ENCODE results near the gene MYO6. TPM values are rescaled to one million over a fixed set of nuclear protein-coding genes. Genes with fewer than 3 reads are reported as not detected.

The MYO6 gene
- total RNA-seq, 1 experiment from 2014 or later, result 26.8 TPM

DNA sequence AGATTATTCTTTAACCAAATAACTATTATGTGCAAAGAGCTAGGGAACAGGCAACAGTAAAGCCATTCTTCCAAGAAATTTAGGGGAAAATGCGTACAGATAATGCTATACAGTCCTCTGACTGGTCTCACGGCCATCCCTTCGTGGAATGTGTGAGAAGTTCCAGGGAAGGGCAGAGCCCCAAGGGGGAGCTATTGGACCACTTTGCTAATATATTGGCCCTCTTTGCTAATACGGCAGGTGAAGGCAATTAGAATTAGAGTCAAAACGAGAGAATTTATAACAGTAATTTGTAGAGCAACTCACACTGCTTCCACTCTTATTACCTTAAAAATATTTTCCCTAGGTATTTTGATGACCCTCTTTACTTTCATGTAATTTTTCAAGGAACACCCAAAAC is 183.0 kb downstream of the MYO6 start:
- Mint-ChIP-seq H3K27ac (ENCODE audit: low read depth, unreplicated experiment) (no peak overlapping the region), H3K4me1 (ENCODE audit: insufficient read depth, unreplicated experiment) (peaks cover 10% of the 10 kb centered on the region), H3K27me3 (ENCODE audit: insufficient read depth, unreplicated experiment) (no peaks in the 10 kb centered on the region), H3K36me3 (ENCODE audit: insufficient read depth, unreplicated experiment) (no peaks in the 10 kb centered on the region), H3K4me3 (ENCODE audit: unreplicated experiment) (no peak overlapping the region), H3K9me3 (ENCODE audit: unreplicated experiment) (no peaks in the 10 kb centered on the region)
- BruUV-seq (replicated peaks), result no TSS peak
- POLR2A ChIA-PET, result interaction anchor here (1.0 kb wide), 1 partner anchor 12 kb away, joined by 3 read pairs; no protein-coding TSS in a partner anchor
- DNase-seq (ENCODE audit: unreplicated experiment), result peak; percentile 38
- intact Hi-C loops (cut with micrococcal nuclease), result loop anchor here (10.0 kb wide), 1 partner anchor 683 kb away; no protein-coding TSS in a partner anchor
- CTCF ChIA-PET, result interaction anchor here (1.0 to 1.1 kb wide), 5 partner anchors 39 to 750 kb away, joined by 3 to 5 read pairs (median 3); no protein-coding TSS in a partner anchor
- TF ChIP-seq, protein P1, sequence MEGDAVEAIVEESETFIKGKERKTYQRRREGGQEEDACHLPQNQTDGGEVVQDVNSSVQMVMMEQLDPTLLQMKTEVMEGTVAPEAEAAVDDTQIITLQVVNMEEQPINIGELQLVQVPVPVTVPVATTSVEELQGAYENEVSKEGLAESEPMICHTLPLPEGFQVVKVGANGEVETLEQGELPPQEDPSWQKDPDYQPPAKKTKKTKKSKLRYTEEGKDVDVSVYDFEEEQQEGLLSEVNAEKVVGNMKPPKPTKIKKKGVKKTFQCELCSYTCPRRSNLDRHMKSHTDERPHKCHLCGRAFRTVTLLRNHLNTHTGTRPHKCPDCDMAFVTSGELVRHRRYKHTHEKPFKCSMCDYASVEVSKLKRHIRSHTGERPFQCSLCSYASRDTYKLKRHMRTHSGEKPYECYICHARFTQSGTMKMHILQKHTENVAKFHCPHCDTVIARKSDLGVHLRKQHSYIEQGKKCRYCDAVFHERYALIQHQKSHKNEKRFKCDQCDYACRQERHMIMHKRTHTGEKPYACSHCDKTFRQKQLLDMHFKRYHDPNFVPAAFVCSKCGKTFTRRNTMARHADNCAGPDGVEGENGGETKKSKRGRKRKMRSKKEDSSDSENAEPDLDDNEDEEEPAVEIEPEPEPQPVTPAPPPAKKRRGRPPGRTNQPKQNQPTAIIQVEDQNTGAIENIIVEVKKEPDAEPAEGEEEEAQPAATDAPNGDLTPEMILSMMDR (IDR thresholded peaks at IDR 0.05; ENCODE audit: unreplicated experiment), result peak; percentile 34

DNA sequence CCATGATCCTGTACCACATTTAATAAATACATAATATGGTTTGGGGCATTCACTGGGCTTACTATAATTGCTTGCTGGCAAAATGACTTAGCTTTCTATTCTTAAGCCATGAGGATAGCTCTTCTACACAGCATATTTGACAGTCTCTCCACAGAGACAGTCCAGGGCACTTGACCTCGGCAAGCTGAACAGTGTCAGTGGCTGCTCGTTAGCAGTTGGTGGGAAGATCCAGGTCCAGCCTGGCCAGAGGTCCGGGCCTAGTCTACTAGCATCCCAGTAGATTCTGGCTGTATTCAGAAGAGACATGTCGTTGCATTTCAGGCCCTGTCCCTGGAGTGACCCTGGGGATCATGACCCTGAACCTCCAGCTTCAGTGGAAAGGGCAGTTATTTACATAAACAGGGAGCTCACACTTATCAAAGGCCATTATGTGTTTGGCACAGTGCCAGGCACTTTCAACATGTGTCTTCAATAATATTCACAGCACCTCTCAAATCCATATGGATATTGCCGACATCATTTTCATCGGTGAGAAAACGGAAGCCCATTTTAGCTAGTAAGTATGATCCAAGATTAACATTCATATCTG is 184.4 kb downstream of the MYO6 start:
- intact Hi-C loops (cut with micrococcal nuclease), result loop anchor here (10.0 kb wide), 1 partner anchor 681 kb away; no protein-coding TSS in a partner anchor
- BruUV-seq (replicated peaks), result no TSS peak
- no peaks in the 10 kb centered on the region for H3K27me3 Mint-ChIP-seq (ENCODE audit: insufficient read depth, unreplicated experiment)
- H3K36me3 Mint-ChIP-seq (ENCODE audit: insufficient read depth, unreplicated experiment), result no peaks in the 10 kb centered on the region
- peak; percentile 8 for DNase-seq (ENCODE audit: unreplicated experiment)
- CTCF ChIA-PET, result interaction anchor here (0.6 to 3.6 kb wide), 16 partner anchors 9 to 1532 kb away, joined by 3 to 24 read pairs (median 4); no protein-coding TSS in a partner anchor
- TF ChIP-seq, protein P1 (IDR thresholded peaks at IDR 0.05; ENCODE audit: unreplicated experiment), result no peak
- no peak overlapping the region for H3K27ac Mint-ChIP-seq (ENCODE audit: low read depth, unreplicated experiment)
- POLR2A ChIA-PET, result no interaction called here
- H3K4me3 Mint-ChIP-seq (ENCODE audit: unreplicated experiment), result no peak overlapping the region
- no peaks in the 10 kb centered on the region for H3K9me3 Mint-ChIP-seq (ENCODE audit: unreplicated experiment)
- H3K4me1 Mint-ChIP-seq (ENCODE audit: insufficient read depth, unreplicated experiment), result peaks cover 10% of the 10 kb centered on the region

DNA sequence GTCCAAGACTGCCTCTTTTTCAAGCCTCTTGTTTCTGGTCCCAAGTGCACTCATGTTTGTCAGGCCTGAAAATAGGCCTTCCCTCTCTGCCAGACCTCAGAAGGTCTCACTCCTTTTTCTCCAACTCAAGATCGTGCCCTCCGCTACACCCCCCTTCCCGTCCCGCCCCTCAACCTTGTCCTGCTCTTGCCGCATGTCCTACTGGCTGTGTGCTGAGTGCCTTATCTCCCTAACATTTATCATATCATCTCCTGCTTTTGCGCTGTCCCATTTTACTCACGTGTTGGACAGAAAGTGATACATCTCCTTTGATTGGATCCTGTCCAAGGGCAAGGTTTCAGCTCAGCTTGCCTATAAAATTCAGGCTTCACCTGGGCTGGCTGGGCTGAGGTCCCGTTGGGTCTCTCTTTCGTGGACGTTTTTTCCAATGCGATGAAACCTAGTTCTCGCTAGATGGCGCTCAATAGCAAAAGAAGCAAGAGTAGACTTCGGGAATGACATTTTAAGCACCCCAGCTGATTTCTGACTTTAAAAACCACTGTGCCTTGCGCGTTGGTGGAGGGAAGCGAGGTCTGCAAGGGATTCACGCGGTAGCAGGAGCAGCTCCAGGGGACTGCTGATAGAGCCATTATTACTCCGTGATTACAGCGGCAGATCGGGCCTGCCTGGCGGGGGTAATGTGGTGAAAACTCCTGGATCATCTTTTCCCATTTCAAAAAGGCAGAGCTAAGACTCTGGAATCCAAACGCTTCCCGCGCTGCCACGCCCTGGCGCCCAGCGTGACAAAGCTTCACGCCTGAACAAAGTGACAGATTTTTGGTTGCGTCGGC is 185.8 kb downstream of the MYO6 start:
- peaks cover 10% of the 10 kb centered on the region for H3K4me1 Mint-ChIP-seq (ENCODE audit: insufficient read depth, unreplicated experiment)
- H3K27me3 Mint-ChIP-seq (ENCODE audit: insufficient read depth, unreplicated experiment), result no peaks in the 10 kb centered on the region
- no peak overlapping the region for H3K27ac Mint-ChIP-seq (ENCODE audit: low read depth, unreplicated experiment)
- H3K36me3 Mint-ChIP-seq (ENCODE audit: insufficient read depth, unreplicated experiment), result no peaks in the 10 kb centered on the region
- H3K9me3 Mint-ChIP-seq (ENCODE audit: unreplicated experiment), result no peaks in the 10 kb centered on the region
- BruUV-seq (replicated peaks), result no TSS peak
- H3K4me3 Mint-ChIP-seq (ENCODE audit: unreplicated experiment), result peak overlapping the region; percentile 61
- peak; percentile 81 for DNase-seq (ENCODE audit: unreplicated experiment)
- CTCF ChIA-PET, result interaction anchor here (0.6 to 3.6 kb wide), 34 partner anchors 8 to 1530 kb away, joined by 3 to 24 read pairs (median 3); no protein-coding TSS in a partner anchor
- intact Hi-C loops (cut with micrococcal nuclease), result loop anchor here (1.0 to 10.0 kb wide), 6 partner anchors 232 to 1522 kb away; no protein-coding TSS in a partner anchor
- POLR2A ChIA-PET, result interaction anchor here (0.5 to 1.0 kb wide), 3 partner anchors 60 to 1096 kb away, joined by 3 read pairs; no protein-coding TSS in a partner anchor
- TF ChIP-seq, protein P1 (IDR thresholded peaks at IDR 0.05; ENCODE audit: unreplicated experiment), result peak; percentile 61

DNA sequence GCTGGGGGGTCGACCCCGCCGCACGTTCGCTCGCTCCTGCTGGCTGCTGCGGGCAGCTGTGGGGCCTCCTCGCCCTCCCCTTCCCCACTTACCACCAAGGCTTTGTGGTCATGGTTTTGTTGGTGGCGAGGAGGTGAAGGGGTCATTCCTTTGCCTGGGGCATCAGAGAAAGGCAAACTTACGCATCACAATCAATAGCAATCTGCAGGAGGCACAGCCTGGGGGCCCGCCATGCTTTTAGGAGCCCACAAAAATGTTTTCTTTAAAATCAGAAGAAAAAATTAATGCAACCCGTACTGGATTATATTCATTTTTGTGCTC is 186.4 kb downstream of the MYO6 start:
- Mint-ChIP-seq H3K9me3 (ENCODE audit: unreplicated experiment) (no peaks in the 10 kb centered on the region), H3K27ac (ENCODE audit: low read depth, unreplicated experiment) (no peak overlapping the region), H3K4me1 (ENCODE audit: insufficient read depth, unreplicated experiment) (peaks cover 10% of the 10 kb centered on the region), H3K27me3 (ENCODE audit: insufficient read depth, unreplicated experiment) (no peaks in the 10 kb centered on the region), H3K4me3 (ENCODE audit: unreplicated experiment) (peak overlapping the region; percentile 61), H3K36me3 (ENCODE audit: insufficient read depth, unreplicated experiment) (no peaks in the 10 kb centered on the region)
- DNase-seq (ENCODE audit: unreplicated experiment), result no peak
- no TSS peak for BruUV-seq (replicated peaks)
- ChIA-PET POLR2A (interaction anchor here (0.5 to 0.7 kb wide), 2 partner anchors 61 to 1095 kb away, joined by 3 read pairs; no protein-coding TSS in a partner anchor), CTCF (interaction anchor here (0.6 to 3.6 kb wide), 24 partner anchors 8 to 1521 kb away, joined by 3 to 24 read pairs (median 4); no protein-coding TSS in a partner anchor)
- TF ChIP-seq, protein P1 (IDR thresholded peaks at IDR 0.05; ENCODE audit: unreplicated experiment), result no peak
- intact Hi-C loops (cut with micrococcal nuclease), result loop anchor here (1.0 to 10.0 kb wide), 6 partner anchors 231 to 1522 kb away; no protein-coding TSS in a partner anchor
